K562 (cell line): ENCODE results near the gene BPIFB2. TPM values are rescaled to one million over a fixed set of nuclear protein-coding genes. Genes with fewer than 3 reads are reported as not detected.

Source experiments
- ATAC-seq: fragments of 200-7000 bp; cut with Tn5 transposase; 3 replicates; pipeline ENCODE4 v1.9.1; 2020; ENCODE audit warnings: moderate library complexity
- BruUV-seq: library from RNA; stranded (reverse); fragments of 400-500 nt; replicated peaks from 2 replicates; lab custom pipeline; 2021; lab: Mats Ljungman, UMichigan
- CTCF ChIA-PET: fragments of 300-600 bp; formaldehyde crosslinking; extraction: SDS; loops from one replicate; lab custom pipeline; 2021; ENCODE audit warnings: low intra/inter-chr PET ratio; lab: Yijun Ruan, JAX
- POLR2A ChIA-PET: fragments of 300-600, 350-650 bp; sonication (Branson Sonifier 250); formaldehyde crosslinking; extraction: SDS; loops from one replicate; lab custom pipeline; 2021; ENCODE audit warnings: antibody characterized with exemption, inconsistent platforms; lab: Yijun Ruan, JAX
- DNase-seq, 4 experiments: peaks; one replicate each; pipeline versions ENCODE4 v3.0.0 to v3.0.0-alpha.2; 2011 to 2018; ENCODE audit warnings: low spot score in 3 of 4, mixed read lengths in 3 of 4; ENCODE audit errors: extremely low read depth in 1 of 4
- FAIRE-seq: peaks from 2 replicates; lab custom pipeline; 2011; peaks lifted over from hg19 to GRCh38; lab: Jason Lieb, UNC
- H2AFZ ChIP-seq: 2 replicates; pipeline ENCODE4 v1.6.0; 2011; ENCODE audit warnings: low read depth, low read length, control low read depth, inconsistent platforms
- H3K27ac ChIP-seq: fragments of 200-600 bp; 3 replicates; pipeline ENCODE4 v1.8.0; 2011; ENCODE audit warnings: low read depth, mild to moderate bottlenecking, control low read depth, inconsistent platforms, low read length, moderate library complexity, mixed read lengths; ENCODE audit errors: extremely low read depth
- H3K27me3 ChIP-seq, 2 experiments: fragments of 300-600 bp in 1 of 2; 2 replicates in 1 of 2; 3 replicates in 1 of 2; pipeline versions ENCODE4 v1.6.0 to v1.8.0; 2011; ENCODE audit warnings: inconsistent platforms in 2 of 2, low read length in 2 of 2, mild to moderate bottlenecking in 1 of 2, mixed read lengths in 1 of 2, moderate library complexity in 1 of 2; ENCODE audit not compliant: control insufficient read depth in 2 of 2, insufficient read depth in 2 of 2
- H3K36me3 ChIP-seq: fragments of 300-600 bp; 3 replicates; pipeline ENCODE4 v1.8.0; 2011; ENCODE audit warnings: mild to moderate bottlenecking, low read length, inconsistent platforms; ENCODE audit not compliant: control insufficient read depth, insufficient read depth
- H3K4me1 ChIP-seq, 2 experiments: fragments of 200-600 bp in 1 of 2; replicated peaks in 1 of 2; 2 replicates in 1 of 2; 3 replicates in 1 of 2; pipeline versions ENCODE4 v1.5.1 to v1.8.0; 2011; ENCODE audit warnings: inconsistent platforms in 2 of 2, low read length in 2 of 2, mild to moderate bottlenecking in 1 of 2, mixed read lengths in 1 of 2, moderate library complexity in 1 of 2; ENCODE audit not compliant: control insufficient read depth in 2 of 2, insufficient read depth in 2 of 2
- H3K4me2 ChIP-seq: 2 replicates; pipeline ENCODE4 v1.6.1; 2011; ENCODE audit warnings: low read length, control low read depth, inconsistent platforms, mixed read lengths; ENCODE audit not compliant: insufficient read depth
- H3K4me3 ChIP-seq: fragments of 200-600 bp; sonication (generic), shearing (Covaris generic); 2 replicates; pipeline ENCODE4 v1.5.1; 2016; ENCODE audit warnings: control low read depth, inconsistent platforms
- H3K79me2 ChIP-seq: fragments of 200-600 bp; 3 replicates; pipeline ENCODE4 v1.8.0; 2011; ENCODE audit warnings: low read length, inconsistent platforms; ENCODE audit not compliant: control insufficient read depth, insufficient read depth
- H3K9ac ChIP-seq, 2 experiments: 2 replicates each; pipeline versions ENCODE4 v1.6.0 to v1.6.1; 2011; ENCODE audit warnings: low read depth in 2 of 2, low read length in 2 of 2, control low read depth in 1 of 2, inconsistent platforms in 1 of 2, mild to moderate bottlenecking in 1 of 2, mixed read lengths in 1 of 2; ENCODE audit not compliant: insufficient read depth in 1 of 2
- H3K9me1 ChIP-seq: one replicate; pipeline ENCODE4 v1.6.0; 2011; ENCODE audit warnings: inconsistent platforms, mild to moderate bottlenecking, low read length, moderate library complexity; ENCODE audit not compliant: control insufficient read depth, insufficient read depth
- H3K9me3 ChIP-seq: replicated peaks from 2 replicates; pipeline ENCODE4 v1.5.1; 2011; ENCODE audit warnings: low read depth, low read length, inconsistent platforms; ENCODE audit not compliant: control insufficient read depth, insufficient read depth
- H4K20me1 ChIP-seq: replicated peaks from 2 replicates; pipeline ENCODE4 v1.6.1; 2011; ENCODE audit warnings: low read length, inconsistent platforms, mixed read lengths; ENCODE audit not compliant: control insufficient read depth, insufficient read depth
- BCOR ChIP-seq: fragments of 450-650 bp; IDR thresholded peaks from 2 replicates; pipeline ENCODE4 v1.6.1; 2016
- CBFA2T2 ChIP-seq: fragments of 450-650 bp; conservative IDR thresholded peaks from 2 replicates; pipeline ENCODE4 v1.6.1; 2017; ENCODE audit warnings: mild to moderate bottlenecking
- RBM14 ChIP-seq: fragments of 200-400 bp; formaldehyde crosslinking; IDR thresholded peaks from 2 replicates; pipeline ENCODE4 v1.6.1; 2018; ENCODE audit warnings: low read depth, mild to moderate bottlenecking, low read length, moderate library complexity, borderline replicate concordance; ENCODE audit not compliant: insufficient read depth
- SMAD3 ChIP-seq: fragments of 450-650 bp; formaldehyde crosslinking; conservative IDR thresholded peaks from 2 replicates; pipeline ENCODE4 v1.4.0; 2020; ENCODE audit warnings: mild to moderate bottlenecking
- TARDBP ChIP-seq: fragments of 450-650 bp; IDR thresholded peaks from 2 replicates; pipeline ENCODE4 v1.6.1; 2016
- ZNF551 ChIP-seq: fragments of 250-450 bp; sonication (Bioruptor Pico); IDR thresholded peaks from 2 replicates; pipeline ENCODE4 v1.5.0; 2021; ENCODE audit warnings: mild to moderate bottlenecking, moderate library complexity
- WGBS: fragments of 100-300 bp; shearing (Covaris generic); methylation state at CpG from one replicate; pipeline ENCODE4 v1.1.6; 2016; ENCODE audit warnings: low coverage, mixed read lengths; ENCODE audit not compliant: insufficient coverage; ENCODE audit errors: missing lambda C conversion rate; 5-methylcytosine and 5-hydroxymethylcytosine counted together
- in situ Hi-C: fragments of 300-500 bp; cut with MboI; formaldehyde crosslinking; loops from 4 replicates; pipeline ENCODE4 v1.15.0; 2018; ENCODE audit warnings: inconsistent platforms, mixed read lengths
- intact Hi-C: fragments of 100-400 bp; cut with micrococcal nuclease; formaldehyde crosslinking; loops from 2 replicates; pipeline ENCODE4 v1.14.2; 2022
- polyA plus RNA-seq, 8 experiments: library from polyadenylated mRNA; depleted of rRNA in 4 of 8; stranded (reverse) in 5 of 8; unstranded in 3 of 8; fragments of >200 nt; fragmentation: Nextera tagmentation in 2 of 8; fragmentation: Illumina TruSeq in 1 of 8; extraction: Ambion mirVana in 2 of 8; extraction: Trizol in 1 of 8; gene quantifications; 2 replicates each; pipeline versions ENCODE4 v1.2.1 to v1.2.3, GENCODE V29; 2011 to 2014; ENCODE audit warnings: inconsistent platforms in 1 of 8, missing spikeins in 1 of 8
- total RNA-seq, 7 experiments: library from RNA; depleted of rRNA in 6 of 7; stranded (reverse); fragments of >200 nt in 6 of 7; fragmentation: Illumina TruSeq in 2 of 7; extraction: Trizol in 2 of 7; gene quantifications; 2 replicates each; pipeline versions ENCODE4 v1.2.1 to v1.2.3, GENCODE V29; 2011 to 2021; ENCODE audit warnings: low replicate concordance in 1 of 7
- TF ChIP-seq, protein P1 (sequence below): fragments of 450-650 bp; IDR thresholded peaks from 2 replicates; pipeline ENCODE4 v1.6.1; 2016; ENCODE audit warnings: mild to moderate bottlenecking, moderate library complexity

Gene BPIFB2
- total and polyA plus RNA-seq, 9 of the 15 experiments (the other 6 are each of a cell fraction or from before 2014, with no cell fraction given) = not detected

DNA sequence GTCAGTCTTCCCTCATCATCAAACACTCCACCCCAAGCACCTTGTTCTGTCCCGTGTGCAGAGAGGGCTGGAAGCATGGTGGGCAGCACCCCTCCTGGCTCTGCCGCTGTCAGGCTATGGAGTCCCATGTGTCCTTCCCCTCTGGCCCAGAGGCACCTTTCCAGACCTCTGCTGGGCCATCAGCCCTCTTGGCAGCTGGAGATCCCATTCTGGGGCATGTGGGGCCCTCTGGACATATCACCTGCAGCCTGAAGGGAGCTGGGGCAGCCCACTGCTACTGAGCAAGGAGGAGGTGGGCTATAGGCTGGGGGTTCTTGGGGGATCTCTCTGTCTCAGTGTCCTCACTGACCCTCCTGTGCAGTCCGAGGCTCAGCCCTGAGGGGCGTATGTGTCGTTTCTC, 45.5 kb upstream of the BPIFB2 start:
- DNase-seq (peak in 1 of 4 experiments; percentile 3), ATAC-seq (no peak), FAIRE-seq (no peak)
- peaks cover 0 to 7% of the 10 kb centered on the region in 2 experiments; a peak in 1 of 5 replicates for H3K4me1 ChIP-seq
- intact Hi-C loops = no loop called here
- H3K9ac ChIP-seq = 0 out of 4 replicates have a peak overlapping the region, but pooled peaks of 1 of the 2 experiments have one; percentile 3
- in situ Hi-C loops = no loop called here
- POLR2A ChIA-PET = interaction anchor here (0.5 kb wide), 1 partner anchor 305 kb away, joined by 3 read pairs; no protein-coding TSS in a partner anchor
- no peak overlapping the region for H3K4me2 ChIP-seq
- peaks cover 25 to 53% of the 10 kb centered on the region in 2 experiments; a peak in 4 of 5 replicates for H3K27me3 ChIP-seq
- no peak overlapping the region for H3K4me3 ChIP-seq
- CTCF ChIA-PET = no interaction called here
- H3K9me3 ChIP-seq = no peaks in the 10 kb centered on the region; the same call in 1 of the 2 replicates
- H3K79me2 ChIP-seq = no peaks in the 10 kb centered on the region
- no peak overlapping the region for H2AFZ ChIP-seq
- 0% methylated on average over 5 of the region's 5 CpGs for WGBS
- no peaks in the 10 kb centered on the region for H3K36me3 ChIP-seq
- BruUV-seq = no TSS peak
- H4K20me1 ChIP-seq = peaks cover 7% of the 10 kb centered on the region; the same call in 1 of the 2 replicates
- no peak for TF ChIP-seq CBFA2T2
- TF ChIP-seq, protein P1, sequence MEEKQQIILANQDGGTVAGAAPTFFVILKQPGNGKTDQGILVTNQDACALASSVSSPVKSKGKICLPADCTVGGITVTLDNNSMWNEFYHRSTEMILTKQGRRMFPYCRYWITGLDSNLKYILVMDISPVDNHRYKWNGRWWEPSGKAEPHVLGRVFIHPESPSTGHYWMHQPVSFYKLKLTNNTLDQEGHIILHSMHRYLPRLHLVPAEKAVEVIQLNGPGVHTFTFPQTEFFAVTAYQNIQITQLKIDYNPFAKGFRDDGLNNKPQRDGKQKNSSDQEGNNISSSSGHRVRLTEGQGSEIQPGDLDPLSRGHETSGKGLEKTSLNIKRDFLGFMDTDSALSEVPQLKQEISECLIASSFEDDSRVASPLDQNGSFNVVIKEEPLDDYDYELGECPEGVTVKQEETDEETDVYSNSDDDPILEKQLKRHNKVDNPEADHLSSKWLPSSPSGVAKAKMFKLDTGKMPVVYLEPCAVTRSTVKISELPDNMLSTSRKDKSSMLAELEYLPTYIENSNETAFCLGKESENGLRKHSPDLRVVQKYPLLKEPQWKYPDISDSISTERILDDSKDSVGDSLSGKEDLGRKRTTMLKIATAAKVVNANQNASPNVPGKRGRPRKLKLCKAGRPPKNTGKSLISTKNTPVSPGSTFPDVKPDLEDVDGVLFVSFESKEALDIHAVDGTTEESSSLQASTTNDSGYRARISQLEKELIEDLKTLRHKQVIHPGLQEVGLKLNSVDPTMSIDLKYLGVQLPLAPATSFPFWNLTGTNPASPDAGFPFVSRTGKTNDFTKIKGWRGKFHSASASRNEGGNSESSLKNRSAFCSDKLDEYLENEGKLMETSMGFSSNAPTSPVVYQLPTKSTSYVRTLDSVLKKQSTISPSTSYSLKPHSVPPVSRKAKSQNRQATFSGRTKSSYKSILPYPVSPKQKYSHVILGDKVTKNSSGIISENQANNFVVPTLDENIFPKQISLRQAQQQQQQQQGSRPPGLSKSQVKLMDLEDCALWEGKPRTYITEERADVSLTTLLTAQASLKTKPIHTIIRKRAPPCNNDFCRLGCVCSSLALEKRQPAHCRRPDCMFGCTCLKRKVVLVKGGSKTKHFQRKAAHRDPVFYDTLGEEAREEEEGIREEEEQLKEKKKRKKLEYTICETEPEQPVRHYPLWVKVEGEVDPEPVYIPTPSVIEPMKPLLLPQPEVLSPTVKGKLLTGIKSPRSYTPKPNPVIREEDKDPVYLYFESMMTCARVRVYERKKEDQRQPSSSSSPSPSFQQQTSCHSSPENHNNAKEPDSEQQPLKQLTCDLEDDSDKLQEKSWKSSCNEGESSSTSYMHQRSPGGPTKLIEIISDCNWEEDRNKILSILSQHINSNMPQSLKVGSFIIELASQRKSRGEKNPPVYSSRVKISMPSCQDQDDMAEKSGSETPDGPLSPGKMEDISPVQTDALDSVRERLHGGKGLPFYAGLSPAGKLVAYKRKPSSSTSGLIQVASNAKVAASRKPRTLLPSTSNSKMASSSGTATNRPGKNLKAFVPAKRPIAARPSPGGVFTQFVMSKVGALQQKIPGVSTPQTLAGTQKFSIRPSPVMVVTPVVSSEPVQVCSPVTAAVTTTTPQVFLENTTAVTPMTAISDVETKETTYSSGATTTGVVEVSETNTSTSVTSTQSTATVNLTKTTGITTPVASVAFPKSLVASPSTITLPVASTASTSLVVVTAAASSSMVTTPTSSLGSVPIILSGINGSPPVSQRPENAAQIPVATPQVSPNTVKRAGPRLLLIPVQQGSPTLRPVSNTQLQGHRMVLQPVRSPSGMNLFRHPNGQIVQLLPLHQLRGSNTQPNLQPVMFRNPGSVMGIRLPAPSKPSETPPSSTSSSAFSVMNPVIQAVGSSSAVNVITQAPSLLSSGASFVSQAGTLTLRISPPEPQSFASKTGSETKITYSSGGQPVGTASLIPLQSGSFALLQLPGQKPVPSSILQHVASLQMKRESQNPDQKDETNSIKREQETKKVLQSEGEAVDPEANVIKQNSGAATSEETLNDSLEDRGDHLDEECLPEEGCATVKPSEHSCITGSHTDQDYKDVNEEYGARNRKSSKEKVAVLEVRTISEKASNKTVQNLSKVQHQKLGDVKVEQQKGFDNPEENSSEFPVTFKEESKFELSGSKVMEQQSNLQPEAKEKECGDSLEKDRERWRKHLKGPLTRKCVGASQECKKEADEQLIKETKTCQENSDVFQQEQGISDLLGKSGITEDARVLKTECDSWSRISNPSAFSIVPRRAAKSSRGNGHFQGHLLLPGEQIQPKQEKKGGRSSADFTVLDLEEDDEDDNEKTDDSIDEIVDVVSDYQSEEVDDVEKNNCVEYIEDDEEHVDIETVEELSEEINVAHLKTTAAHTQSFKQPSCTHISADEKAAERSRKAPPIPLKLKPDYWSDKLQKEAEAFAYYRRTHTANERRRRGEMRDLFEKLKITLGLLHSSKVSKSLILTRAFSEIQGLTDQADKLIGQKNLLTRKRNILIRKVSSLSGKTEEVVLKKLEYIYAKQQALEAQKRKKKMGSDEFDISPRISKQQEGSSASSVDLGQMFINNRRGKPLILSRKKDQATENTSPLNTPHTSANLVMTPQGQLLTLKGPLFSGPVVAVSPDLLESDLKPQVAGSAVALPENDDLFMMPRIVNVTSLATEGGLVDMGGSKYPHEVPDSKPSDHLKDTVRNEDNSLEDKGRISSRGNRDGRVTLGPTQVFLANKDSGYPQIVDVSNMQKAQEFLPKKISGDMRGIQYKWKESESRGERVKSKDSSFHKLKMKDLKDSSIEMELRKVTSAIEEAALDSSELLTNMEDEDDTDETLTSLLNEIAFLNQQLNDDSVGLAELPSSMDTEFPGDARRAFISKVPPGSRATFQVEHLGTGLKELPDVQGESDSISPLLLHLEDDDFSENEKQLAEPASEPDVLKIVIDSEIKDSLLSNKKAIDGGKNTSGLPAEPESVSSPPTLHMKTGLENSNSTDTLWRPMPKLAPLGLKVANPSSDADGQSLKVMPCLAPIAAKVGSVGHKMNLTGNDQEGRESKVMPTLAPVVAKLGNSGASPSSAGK = no peak
- no peak for TF ChIP-seq RBM14
- TF ChIP-seq BCOR = no peak
- TF ChIP-seq TARDBP = no peak
- TF ChIP-seq ZNF551 (CRISPR knock-in tag) = no peak
- TF ChIP-seq SMAD3 (CRISPR knock-in tag) = no peak
- H3K27ac ChIP-seq = no peak overlapping the region
- no peaks in the 10 kb centered on the region for H3K9me1 ChIP-seq
